PFSK-1 (cell line): ENCODE measurements around the gene DNAJC5.

Experiments
- FOXP2 ChIP-seq: optimal IDR thresholded peaks from 2 replicates; pipeline ENCODE3; 2011; ENCODE audit warnings: borderline replicate concordance, control low read depth, inconsistent platforms; ENCODE audit not compliant: insufficient read depth; ENCODE audit errors: extremely low read length, extremely low read depth
- POLR2AphosphoS5 ChIP-seq: IDR thresholded peaks from 2 replicates; pipeline ENCODE4 v1.6.1; 2012; ENCODE audit warnings: low read depth, mild to moderate bottlenecking, control low read depth, low read length, moderate library complexity
- REST ChIP-seq, 2 experiments: IDR thresholded peaks; 2 replicates each; pipeline versions ENCODE4 v1.6.1 to v1.8.0; 2011 to 2012; ENCODE audit warnings: low read depth in 2 of 2, low read length in 2 of 2, control low read depth in 1 of 2, inconsistent platforms in 1 of 2, mild to moderate bottlenecking in 1 of 2, moderate library complexity in 1 of 2; ENCODE audit not compliant: insufficient read depth in 1 of 2
- TAF1 ChIP-seq: IDR thresholded peaks from 2 replicates; pipeline ENCODE4 v1.6.1; 2012; ENCODE audit warnings: low read length, control low read depth, borderline replicate concordance; ENCODE audit not compliant: insufficient read depth

DNA sequence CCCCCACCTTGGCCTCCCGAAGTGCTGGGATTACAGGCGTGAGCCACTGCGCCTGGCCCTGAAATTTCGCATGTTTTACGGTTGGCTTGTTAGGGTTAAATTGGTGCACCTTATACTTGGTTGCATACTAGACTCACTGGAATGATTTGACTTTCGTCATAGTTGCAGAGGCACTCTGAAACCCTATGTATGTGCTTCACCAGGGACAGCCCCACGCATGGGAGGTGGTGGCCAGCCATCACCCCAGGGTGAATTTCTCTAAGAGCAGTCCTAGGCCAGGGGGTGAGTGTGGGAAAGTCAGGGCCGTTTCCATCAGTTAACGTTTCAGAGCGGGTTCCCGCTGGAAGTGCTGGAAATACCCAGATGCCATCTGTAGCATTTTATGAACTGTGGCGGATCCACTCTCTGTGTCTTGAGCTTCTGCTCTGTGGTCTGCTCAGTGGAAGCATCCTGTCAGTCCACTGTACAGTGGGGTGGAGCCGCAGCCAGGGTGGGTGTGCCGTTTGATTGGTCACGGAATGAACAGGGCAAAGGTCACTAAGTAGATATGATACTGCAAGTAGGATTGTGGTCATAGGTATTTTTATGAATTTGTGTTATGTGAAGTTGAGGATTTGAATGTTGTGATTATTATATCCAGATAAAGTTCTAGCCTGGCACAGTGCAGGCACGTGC lies 13.2 kb downstream of the DNAJC5 start:
- TF ChIP-seq TAF1 (no peak), POLR2AphosphoS5 (no peak), REST (IDR thresholded peaks at IDR 0.05; ENCODE audit: insufficient read depth in 1 of 2, low read depth in 2 of 2, low read length in 2 of 2) (no peak), FOXP2 (no peak)
